ENCODE results near the gene SPATA18. TPM values are rescaled to one million over a fixed set of nuclear protein-coding genes. Genes with fewer than 3 reads are reported as not detected.

Gene SPATA18
- total and polyA plus RNA-seq, 2 of the 8 experiments (the other 6 are each of a cell fraction or from before 2014, with no cell fraction given), result 1.4 to 2.4 TPM

GRCh38 chr4:52079659-52080058 lies 28.6 kb downstream of the SPATA18 start:
- Histone ChIP-seq H3K79me2 (ENCODE audit: control insufficient read depth in 1 of 2, insufficient read depth in 2 of 2, low read length in 2 of 2) (no peaks in the 10 kb centered on the region), H3K14ac (ENCODE audit: insufficient read length) (no peak overlapping the region), H2AK5ac (ENCODE audit: low read depth, low read length) (no peak overlapping the region), H4K5ac (ENCODE audit: insufficient read length, low read depth, low read length) (no peak overlapping the region), H4K20me1 (replicated peaks in 1 of 2; ENCODE audit: control insufficient read depth in 1 of 2, insufficient read depth in 2 of 2, low read length in 2 of 2) (no peaks in the 10 kb centered on the region), H4K91ac (replicated peaks; ENCODE audit: insufficient read length, low read length) (no peak overlapping the region), H3K79me1 (ENCODE audit: low read depth, low read length) (no peaks in the 10 kb centered on the region), H3K23me2 (ENCODE audit: low read depth, low read length) (peaks cover 8% of the 10 kb centered on the region; the same call in 1 of the 2 replicates), H2BK12ac (ENCODE audit: low read depth, low read length) (no peak overlapping the region), H3K4me3 (ENCODE audit: extremely low read depth in 1 of 4, insufficient read depth in 2 of 4, low read depth in 3 of 4, low read length in 4 of 4) (no peak overlapping the region), H2BK20ac (ENCODE audit: low read length) (no peak overlapping the region), H3K27me3 (replicated peaks in 1 of 4; ENCODE audit: control insufficient read depth in 3 of 4, extremely low read depth in 1 of 4, insufficient read depth in 3 of 4, low read length in 3 of 4) (peaks cover 0 to 4% (median 1%) of the 10 kb centered on the region in 4 experiments; a peak in 3 of 7 replicates), H2BK5ac (ENCODE audit: low read depth, low read length) (no peak overlapping the region), H3K4ac (replicated peaks; ENCODE audit: insufficient read length, low read depth, low read length) (no peak overlapping the region), H3K23ac (ENCODE audit: insufficient read length) (no peak overlapping the region), H3K9ac (replicated peaks in 1 of 4; ENCODE audit: extremely low read depth in 1 of 4, low read depth in 3 of 4, low read length in 3 of 4) (no peak overlapping the region), H2BK15ac (ENCODE audit: low read length) (no peak overlapping the region), H2AFZ (ENCODE audit: low read length) (no peak overlapping the region), H3K4me1 (replicated peaks in 1 of 4; ENCODE audit: control insufficient read depth in 3 of 4, insufficient read depth in 4 of 4, low read length in 3 of 4) (no peaks in the 10 kb centered on the region; a peak in 1 of 7 replicates), H3K27ac (ENCODE audit: low read depth, low read length) (no peak overlapping the region), H3K18ac (ENCODE audit: extremely low read depth, low read length) (no peak overlapping the region), H3K36me3 (ENCODE audit: control insufficient read depth in 2 of 4, insufficient read depth in 4 of 4, low read length in 3 of 4) (no peaks in the 10 kb centered on the region), H3K4me2 (ENCODE audit: insufficient read depth in 1 of 2, low read depth in 2 of 2, low read length in 2 of 2) (no peak overlapping the region), H2BK120ac (replicated peaks; ENCODE audit: low read depth, low read length) (no peak overlapping the region), H3K56ac (replicated peaks; ENCODE audit: insufficient read length, low read depth, low read length) (no peak overlapping the region), H4K8ac (ENCODE audit: extremely low read depth, insufficient read depth, low read length) (no peak overlapping the region), H3K9me3 (ENCODE audit: insufficient read depth in 2 of 2, low read depth in 1 of 2, low read length in 1 of 2) (no peaks in the 10 kb centered on the region)
- POLR2A ChIA-PET (ENCODE audit: partially characterized antibody), result no interaction called here
- CTCF ChIA-PET (ENCODE audit: partially characterized antibody), result no interaction called here
- DNase-seq (ENCODE audit: low read depth in 1 of 2, low spot score in 2 of 2) (no peak), FAIRE-seq (no peak)
- no peak for TF ChIP-seq RXRA (IDR thresholded peaks at IDR 0.05; ENCODE audit: insufficient read depth, low read depth, low read length)
- TF ChIP-seq ATF2 (IDR thresholded peaks at IDR 0.05; ENCODE audit: low read length), result no peak
- TF ChIP-seq CBX8 (IDR thresholded peaks at IDR 0.05; ENCODE audit: borderline replicate concordance, low read depth, low read length), result no peak
- TF ChIP-seq RFX5 (IDR thresholded peaks at IDR 0.05; ENCODE audit: borderline replicate concordance, low read depth, low read length), result no peak
- no peak for TF ChIP-seq SP2 (IDR thresholded peaks at IDR 0.05; ENCODE audit: low read length)
- TF ChIP-seq CHD2 (IDR thresholded peaks at IDR 0.05; ENCODE audit: low read length), result no peak
- no peak for TF ChIP-seq POLR2A (IDR thresholded peaks at IDR 0.05; ENCODE audit: control extremely low read depth in 1 of 2, low read depth in 2 of 2, low read length in 2 of 2)
- 75% methylated on average over 2 of the region's 2 CpGs; no CpG with 5 or more reads in 1 of the 2 experiments for WGBS, 2 experiments (ENCODE audit: extremely low coverage in 1 of 2, insufficient coverage in 1 of 2, insufficient read length in 1 of 2, insufficient replicate concordance in 2 of 2, low coverage in 1 of 2, low lambda C conversion rate in 2 of 2, missing lambda C conversion rate in 1 of 2)

All from H1 (cell line).